GM18909 (cell line): ENCODE measurements around the gene ARPC1B.

Source experiments
- ATAC-seq: cut with Tn5 transposase; IDR thresholded peaks from one replicate; pipeline ENCODE4 v1.9.1; 2021; ENCODE audit warnings: mild to moderate bottlenecking; ENCODE audit not compliant: unreplicated experiment, poor library complexity

Gene ARPC1B

DNA sequence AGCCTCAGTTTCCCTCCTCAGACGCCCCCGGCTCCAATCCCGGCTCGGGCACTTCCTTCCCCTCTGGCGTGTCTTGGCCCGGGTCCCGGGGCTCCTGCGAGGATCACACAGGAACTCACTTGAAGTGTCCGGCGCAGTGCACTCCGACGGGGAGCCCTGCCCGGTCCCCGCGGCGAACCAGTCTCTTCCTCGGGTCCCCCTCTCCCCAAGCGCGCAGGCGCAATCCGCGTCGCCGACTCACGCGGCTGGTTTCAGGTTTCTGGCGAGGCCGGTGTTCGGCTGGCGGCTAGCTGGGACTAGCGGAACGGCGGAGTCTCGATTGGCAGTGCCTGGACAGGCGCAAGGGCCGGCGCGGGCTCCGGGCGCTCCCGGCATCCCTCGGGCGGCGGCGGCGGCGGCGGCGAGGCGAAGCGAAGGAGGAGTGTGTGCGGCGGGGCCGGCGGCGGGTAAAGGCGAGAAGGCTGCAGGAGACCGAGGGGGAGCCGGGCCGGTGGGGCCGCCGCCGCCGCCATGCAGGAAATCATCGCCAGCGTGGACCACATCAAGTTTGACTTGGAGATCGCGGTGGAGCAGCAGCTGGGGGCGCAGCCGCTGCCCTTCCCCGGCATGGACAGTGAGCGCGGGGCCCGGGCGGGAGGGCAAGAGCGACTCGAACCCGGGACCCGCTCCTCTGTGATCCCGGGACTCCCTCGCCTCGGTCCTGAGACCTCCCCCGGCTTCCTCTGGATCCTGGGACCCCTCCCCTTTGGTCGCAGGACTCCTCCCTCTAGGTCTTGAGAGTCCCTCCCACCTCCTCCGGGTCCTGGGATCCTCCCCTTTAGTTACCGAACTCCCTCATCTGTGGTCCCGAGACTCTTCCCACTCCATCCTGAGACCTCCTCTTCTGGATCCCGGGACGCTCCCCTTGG, 64.3 kb downstream of the ARPC1B start, which contains the start of the genes CPSF4 and PTCD1:
Gene CPSF4 (plus strand): TSS at position 371 of the 908 bp plus-strand sequence. CDS start 140 bp downstream, at position 511.
Gene PTCD1 (minus strand): TSS at position 226 of the 908 bp plus-strand sequence. CDS start 3,556 bp downstream, outside the sequence.
- peak; percentile 94 for ATAC-seq

GRCh38 chr7:99440195-99440594, 65.7 kb downstream of the ARPC1B start:
- no peak for ATAC-seq
